NCI-H2227 (cell line): ENCODE data around the gene FGD1.
"Not testable (repeated sequence)": the region's sequence is repeated elsewhere in the genome, so short reads cannot be mapped to it uniquely, and the experiment has no call there.

ENCODE experiments used
- DNase-seq: peaks from one replicate; lab custom pipeline; 2025; ENCODE audit not compliant: unreplicated experiment; lab: John Stamatoyannopoulos, UW

FGD1 gene

GRCh38 chrX:54495814-54496516, at the start of gene FGD1:
Gene FGD1, minus strand, starts transcription at chrX:54496234. Its CDS starts 802 bp downstream, at chrX:54495432.
- DNase-seq: peak; percentile 87

GRCh38 chrX:54542239-54542638, 46.2 kb upstream of the FGD1 start:
- DNase-seq: not testable (repeated sequence)

GRCh38 chrX:54540289-54540688, 44.3 kb upstream of the FGD1 start:
- DNase-seq: no peak

GRCh38 chrX:54534271-54534670, 38.2 kb upstream of the FGD1 start:
- DNase-seq: no peak

- no peak for DNase-seq
These were observed 34.4 kb upstream of the FGD1 start for GRCh38 chrX:54530357-54530900.

- DNase-seq: peak; percentile 96
These were observed 33.7 kb upstream of the FGD1 start, which contains the start of gene GNL3L for GRCh38 chrX:54529552-54530356. Gene GNL3L, plus strand, starts transcription at chrX:54530219. Its CDS starts 2,348 bp downstream, at chrX:54532567.

GRCh38 chrX:54529151-54529550, 33.1 kb upstream of the FGD1 start:
- DNase-seq: peak; percentile 35

- no peak for DNase-seq
These were observed 13.4 kb upstream of the FGD1 start for GRCh38 chrX:54509400-54509799.

GRCh38 chrX:54496936-54497335, 902 bp upstream of the FGD1 start:
- DNase-seq: no peak

GRCh38 chrX:54496517-54496852, 451 bp upstream of the FGD1 start:
- no peak for DNase-seq

- DNase-seq: peak; percentile 49
These were observed 833 bp downstream of the FGD1 start for GRCh38 chrX:54494989-54495813.

- no peak for DNase-seq
These were observed 1.7 kb downstream of the FGD1 start for GRCh38 chrX:54494166-54494988.

GRCh38 chrX:54492340-54492739, 3.7 kb downstream of the FGD1 start:
- DNase-seq: peak; percentile 23

- not testable (repeated sequence) for DNase-seq
These were observed 6.2 kb downstream of the FGD1 start for GRCh38 chrX:54489819-54490218.

GRCh38 chrX:54484666-54485065, 11.4 kb downstream of the FGD1 start:
- DNase-seq: no peak

- no peak for DNase-seq
These were observed 12.1 kb downstream of the FGD1 start for GRCh38 chrX:54483946-54484345.

- peak; percentile 81 for DNase-seq
These were observed 13.0 kb downstream of the FGD1 start for GRCh38 chrX:54482839-54483593.

GRCh38 chrX:54479136-54480111, 16.6 kb downstream of the FGD1 start:
- DNase-seq: peak; percentile 22
